ENCODE measurements around the gene MTX3.

The MTX3 gene

GRCh38 chr5:80008995-80009765 is 18.1 kb upstream of the MTX3 start:
- Histone ChIP-seq H3K9me3 (ENCODE audit: insufficient read depth, low read depth, low read length) (no peaks in the 10 kb centered on the region), H3K4me1 (ENCODE audit: control insufficient read depth in 1 of 2, insufficient read depth in 2 of 2, low read length in 2 of 2) (no peaks in the 10 kb centered on the region), H2BK5ac (ENCODE audit: low read depth, low read length, poor library complexity) (no peak overlapping the region), H3K9ac (ENCODE audit: low read length) (no peak overlapping the region), H4K8ac (ENCODE audit: low read depth, low read length) (no peak overlapping the region), H4K91ac (ENCODE audit: low read depth, low read length) (no peak overlapping the region), H3K27ac (ENCODE audit: low read depth, low read length) (no peak overlapping the region), H3K79me2 (ENCODE audit: control insufficient read depth, insufficient read depth, low read length, poor library complexity) (no peaks in the 10 kb centered on the region), H3K4ac (ENCODE audit: low read depth, low read length) (no peak overlapping the region), H4K12ac (ENCODE audit: low read depth, low read length) (no peak overlapping the region), H3K14ac (ENCODE audit: low read length) (no peak overlapping the region), H3K4me2 (ENCODE audit: low read length) (no peak overlapping the region), H3K27me3 (ENCODE audit: insufficient read depth, low read length) (no peaks in the 10 kb centered on the region), H3K36me3 (ENCODE audit: control insufficient read depth in 1 of 2, insufficient read depth in 2 of 2, low read length in 2 of 2) (no peaks in the 10 kb centered on the region), H3K18ac (ENCODE audit: low read length) (no peak overlapping the region), H3K23ac (ENCODE audit: low read length) (no peak overlapping the region), H2AFZ (ENCODE audit: insufficient read depth, low read length, poor library complexity) (no peak overlapping the region), H3K4me3 (ENCODE audit: low read depth, low read length) (no peak overlapping the region), H2BK120ac (ENCODE audit: insufficient read depth, low read length, poor library complexity) (no peak overlapping the region), H3K79me1 (ENCODE audit: low read length) (no peaks in the 10 kb centered on the region), H2BK12ac (ENCODE audit: low read length) (no peak overlapping the region), H2AK5ac (ENCODE audit: low read length) (no peak overlapping the region)
- DNase-seq, result no peak
- WGBS (ENCODE audit: extremely low coverage, insufficient coverage, insufficient read length), result no CpG with 5 or more reads among the region's 4 CpGs

DNA sequence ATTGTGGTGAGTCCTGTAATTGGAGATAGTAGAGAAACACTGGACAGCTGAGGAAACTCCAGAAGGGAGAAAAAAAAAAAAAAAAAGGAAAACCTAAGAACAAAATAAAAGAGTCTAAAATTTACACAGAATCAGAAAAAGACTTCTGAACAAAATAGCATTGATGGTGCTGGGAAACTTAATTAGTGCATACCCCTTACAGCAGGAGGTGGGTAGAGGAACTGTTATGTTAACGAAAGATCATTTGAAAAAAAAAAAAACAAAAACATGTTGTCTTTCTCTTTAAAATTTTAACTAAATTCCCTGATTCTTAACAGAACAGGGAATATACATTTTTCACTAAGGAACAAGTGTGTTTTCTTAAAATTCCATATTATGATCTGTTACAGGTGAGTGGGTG is 11.6 kb upstream of the MTX3 start:
- no peak overlapping the region for H4K12ac ChIP-seq (ENCODE audit: low read depth, low read length)

GRCh38 chr5:79999722-80000121 is 8.7 kb upstream of the MTX3 start:
- H3K4me2 ChIP-seq (ENCODE audit: low read length), result no peak overlapping the region
- no CpG with 5 or more reads among the region's 1 CpG for WGBS (ENCODE audit: extremely low coverage, insufficient coverage, insufficient read length)

More for the DNA sequence above, 11.6 kb upstream of the MTX3 start:
- Histone ChIP-seq H4K8ac (ENCODE audit: low read depth, low read length) (no peak overlapping the region), H3K9me3 (ENCODE audit: insufficient read depth, low read depth, low read length) (no peaks in the 10 kb centered on the region), H2BK5ac (ENCODE audit: low read depth, low read length, poor library complexity) (no peak overlapping the region), H3K4ac (ENCODE audit: low read depth, low read length) (no peak overlapping the region), H2AFZ (ENCODE audit: insufficient read depth, low read length, poor library complexity) (no peak overlapping the region), H3K23ac (ENCODE audit: low read length) (no peak overlapping the region), H3K36me3 (ENCODE audit: control insufficient read depth in 1 of 2, insufficient read depth in 2 of 2, low read length in 2 of 2) (no peaks in the 10 kb centered on the region), H3K27ac (ENCODE audit: low read depth, low read length) (no peak overlapping the region), H3K27me3 (ENCODE audit: insufficient read depth, low read length) (no peaks in the 10 kb centered on the region), H3K79me1 (ENCODE audit: low read length) (no peaks in the 10 kb centered on the region), H2BK12ac (ENCODE audit: low read length) (no peak overlapping the region), H2BK120ac (ENCODE audit: insufficient read depth, low read length, poor library complexity) (no peak overlapping the region), H3K4me3 (ENCODE audit: low read depth, low read length) (no peak overlapping the region), H3K14ac (ENCODE audit: low read length) (no peak overlapping the region), H3K9ac (ENCODE audit: low read length) (no peak overlapping the region), H3K4me2 (ENCODE audit: low read length) (no peak overlapping the region), H4K91ac (ENCODE audit: low read depth, low read length) (no peak overlapping the region), H3K4me1 (ENCODE audit: control insufficient read depth in 1 of 2, insufficient read depth in 2 of 2, low read length in 2 of 2) (no peaks in the 10 kb centered on the region), H2AK5ac (ENCODE audit: low read length) (no peak overlapping the region), H3K79me2 (ENCODE audit: control insufficient read depth, insufficient read depth, low read length, poor library complexity) (no peaks in the 10 kb centered on the region), H3K18ac (ENCODE audit: low read length) (no peak overlapping the region)
- no peak for DNase-seq
- no CpG with 5 or more reads among the region's 1 CpG for WGBS (ENCODE audit: extremely low coverage, insufficient coverage, insufficient read length)

DNA sequence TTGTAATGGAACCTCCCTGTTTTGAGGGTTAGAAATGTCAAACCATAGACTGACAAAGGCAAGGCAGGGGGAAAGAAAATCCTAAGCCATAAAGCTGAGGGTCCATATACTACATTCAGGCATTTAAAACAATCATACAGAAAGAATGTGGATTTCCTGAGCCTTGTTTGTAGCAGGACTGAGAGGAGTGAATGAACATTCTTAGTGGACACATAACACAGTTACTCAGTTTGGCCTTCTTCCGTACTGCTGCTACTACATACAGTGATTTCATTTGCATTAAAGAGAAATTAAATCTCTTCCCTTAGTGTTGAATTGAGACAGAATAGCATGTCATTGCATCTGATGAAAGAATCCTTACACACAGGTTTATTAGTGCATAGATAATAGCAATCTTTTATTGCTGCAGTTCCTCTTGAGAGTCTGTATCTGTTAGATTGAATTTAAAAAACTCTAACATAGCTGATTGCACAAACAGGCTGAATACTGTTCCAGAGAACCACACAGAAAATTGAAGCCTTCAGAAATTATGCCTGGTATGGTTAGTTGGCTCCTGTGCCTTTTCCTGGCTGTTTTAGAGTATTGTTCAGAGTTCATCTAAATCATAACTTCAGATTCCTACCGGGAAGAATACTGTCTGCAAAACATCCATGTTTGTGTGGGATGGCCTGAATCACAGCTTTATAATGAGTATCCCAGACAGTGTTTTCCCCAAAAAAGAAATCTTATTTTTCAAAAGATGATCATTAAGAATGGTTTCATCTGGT is 2.0 kb upstream of the MTX3 start:
- Histone ChIP-seq H3K36me3 (ENCODE audit: control insufficient read depth in 1 of 2, insufficient read depth in 2 of 2, low read length in 2 of 2) (peaks cover 0 to 2% of the 10 kb centered on the region in 2 experiments), H2AK5ac (ENCODE audit: low read length) (no peak overlapping the region), H4K8ac (ENCODE audit: low read depth, low read length) (no peak overlapping the region), H3K23ac (ENCODE audit: low read length) (no peak overlapping the region), H3K9me3 (ENCODE audit: insufficient read depth, low read depth, low read length) (no peaks in the 10 kb centered on the region), H2BK5ac (ENCODE audit: low read depth, low read length, poor library complexity) (no peak overlapping the region), H3K27ac (ENCODE audit: low read depth, low read length) (no peak overlapping the region), H2AFZ (ENCODE audit: insufficient read depth, low read length, poor library complexity) (no peak overlapping the region), H3K4me3 (ENCODE audit: low read depth, low read length) (no peak overlapping the region), H4K12ac (ENCODE audit: low read depth, low read length) (no peak overlapping the region), H3K79me1 (ENCODE audit: low read length) (peaks cover 3% of the 10 kb centered on the region), H3K18ac (ENCODE audit: low read length) (no peak overlapping the region), H3K4me1 (ENCODE audit: control insufficient read depth in 1 of 2, insufficient read depth in 2 of 2, low read length in 2 of 2) (peaks cover 0 to 2% of the 10 kb centered on the region in 2 experiments), H3K4me2 (ENCODE audit: low read length) (no peak overlapping the region), H3K4ac (ENCODE audit: low read depth, low read length) (no peak overlapping the region), H3K14ac (ENCODE audit: low read length) (no peak overlapping the region), H3K9ac (ENCODE audit: low read length) (no peak overlapping the region), H3K27me3 (ENCODE audit: insufficient read depth, low read length) (no peaks in the 10 kb centered on the region), H3K79me2 (ENCODE audit: control insufficient read depth, insufficient read depth, low read length, poor library complexity) (peaks cover 3% of the 10 kb centered on the region), H2BK120ac (ENCODE audit: insufficient read depth, low read length, poor library complexity) (no peak overlapping the region), H4K91ac (ENCODE audit: low read depth, low read length) (no peak overlapping the region), H2BK12ac (ENCODE audit: low read length) (no peak overlapping the region)
- DNase-seq, result no peak
- WGBS (ENCODE audit: extremely low coverage, insufficient coverage, insufficient read length), result no CpG with 5 or more reads among the region's 2 CpGs

More at GRCh38 chr5:79999722-80000121, 8.7 kb upstream of the MTX3 start:
- Histone ChIP-seq H3K36me3 (ENCODE audit: control insufficient read depth in 1 of 2, insufficient read depth in 2 of 2, low read length in 2 of 2) (no peaks in the 10 kb centered on the region), H3K23ac (ENCODE audit: low read length) (no peak overlapping the region), H4K12ac (ENCODE audit: low read depth, low read length) (no peak overlapping the region), H3K79me1 (ENCODE audit: low read length) (no peaks in the 10 kb centered on the region), H2AK5ac (ENCODE audit: low read length) (no peak overlapping the region), H4K8ac (ENCODE audit: low read depth, low read length) (no peak overlapping the region), H4K91ac (ENCODE audit: low read depth, low read length) (no peak overlapping the region), H3K79me2 (ENCODE audit: control insufficient read depth, insufficient read depth, low read length, poor library complexity) (no peaks in the 10 kb centered on the region), H2BK5ac (ENCODE audit: low read depth, low read length, poor library complexity) (no peak overlapping the region), H3K9ac (ENCODE audit: low read length) (no peak overlapping the region), H3K4ac (ENCODE audit: low read depth, low read length) (no peak overlapping the region), H3K18ac (ENCODE audit: low read length) (no peak overlapping the region), H3K4me1 (ENCODE audit: control insufficient read depth in 1 of 2, insufficient read depth in 2 of 2, low read length in 2 of 2) (no peaks in the 10 kb centered on the region), H3K27ac (ENCODE audit: low read depth, low read length) (no peak overlapping the region), H2BK12ac (ENCODE audit: low read length) (no peak overlapping the region), H2BK120ac (ENCODE audit: insufficient read depth, low read length, poor library complexity) (no peak overlapping the region), H2AFZ (ENCODE audit: insufficient read depth, low read length, poor library complexity) (no peak overlapping the region), H3K9me3 (ENCODE audit: insufficient read depth, low read depth, low read length) (no peaks in the 10 kb centered on the region), H3K14ac (ENCODE audit: low read length) (no peak overlapping the region), H3K4me3 (ENCODE audit: low read depth, low read length) (no peak overlapping the region), H3K27me3 (ENCODE audit: insufficient read depth, low read length) (no peaks in the 10 kb centered on the region)
- no peak for DNase-seq
